ENCODE measurements around the gene PTPN14.

Gene PTPN14

GRCh38 chr1:214379236-214379970, 172.0 kb downstream of the PTPN14 start:
- no peak for DNase-seq (ENCODE audit: extremely low read depth in 1 of 2, low read depth in 1 of 2)

GRCh38 chr1:214378492-214378891, 172.9 kb downstream of the PTPN14 start:
- DNase-seq (ENCODE audit: extremely low read depth in 1 of 2, low read depth in 1 of 2): no peak

GRCh38 chr1:214377886-214378285, 173.5 kb downstream of the PTPN14 start:
- DNase-seq (ENCODE audit: extremely low read depth in 1 of 2, low read depth in 1 of 2): no peak

- DNase-seq (ENCODE audit: extremely low read depth in 1 of 2, low read depth in 1 of 2): no peak
Observed at GRCh38 chr1:214377485-214377884, 173.9 kb downstream of the PTPN14 start.

GRCh38 chr1:214372092-214372491, 179.3 kb downstream of the PTPN14 start:
- no peak for DNase-seq (ENCODE audit: extremely low read depth in 1 of 2, low read depth in 1 of 2)

- DNase-seq (ENCODE audit: extremely low read depth in 1 of 2, low read depth in 1 of 2): no peak
Observed at GRCh38 chr1:214370615-214371014, 180.8 kb downstream of the PTPN14 start.

- DNase-seq (ENCODE audit: extremely low read depth in 1 of 2, low read depth in 1 of 2): no peak
Observed at GRCh38 chr1:214369364-214369763, 182.0 kb downstream of the PTPN14 start.

- DNase-seq (ENCODE audit: extremely low read depth in 1 of 2, low read depth in 1 of 2): no peak
Observed at GRCh38 chr1:214367841-214368240, 183.6 kb downstream of the PTPN14 start.

- DNase-seq (ENCODE audit: extremely low read depth in 1 of 2, low read depth in 1 of 2): no peak
Observed at GRCh38 chr1:214364786-214365295, 186.6 kb downstream of the PTPN14 start.

GRCh38 chr1:214364386-214364785, 187.0 kb downstream of the PTPN14 start:
- no peak for DNase-seq (ENCODE audit: extremely low read depth in 1 of 2, low read depth in 1 of 2)

GRCh38 chr1:214363386-214363785, 188.0 kb downstream of the PTPN14 start:
- no peak for DNase-seq (ENCODE audit: extremely low read depth in 1 of 2, low read depth in 1 of 2)

GRCh38 chr1:214362188-214362882, 189.1 kb downstream of the PTPN14 start:
- DNase-seq (ENCODE audit: extremely low read depth in 1 of 2, low read depth in 1 of 2): no peak

GRCh38 chr1:214361636-214362035, 189.8 kb downstream of the PTPN14 start:
- no peak for DNase-seq (ENCODE audit: extremely low read depth in 1 of 2, low read depth in 1 of 2)

- DNase-seq (ENCODE audit: extremely low read depth in 1 of 2, low read depth in 1 of 2): no peak
Observed at GRCh38 chr1:214360525-214361164, 190.8 kb downstream of the PTPN14 start.

- DNase-seq (ENCODE audit: extremely low read depth in 1 of 2, low read depth in 1 of 2): no peak
Observed at GRCh38 chr1:214360116-214360515, 191.3 kb downstream of the PTPN14 start.

GRCh38 chr1:214354440-214355148, 196.8 kb downstream of the PTPN14 start:
- no peak for DNase-seq (ENCODE audit: extremely low read depth in 1 of 2, low read depth in 1 of 2)

- DNase-seq (ENCODE audit: extremely low read depth in 1 of 2, low read depth in 1 of 2): no peak
Observed at GRCh38 chr1:214352838-214353237, 198.6 kb downstream of the PTPN14 start.

- DNase-seq (ENCODE audit: extremely low read depth in 1 of 2, low read depth in 1 of 2): no peak
Observed at GRCh38 chr1:214351551-214352277, 199.7 kb downstream of the PTPN14 start.

GRCh38 chr1:214349781-214350180, 201.6 kb downstream of the PTPN14 start:
- no peak for DNase-seq (ENCODE audit: extremely low read depth in 1 of 2, low read depth in 1 of 2)

- no peak for DNase-seq (ENCODE audit: extremely low read depth in 1 of 2, low read depth in 1 of 2)
Observed at GRCh38 chr1:214349008-214349407, 202.4 kb downstream of the PTPN14 start.
